ENCODE measurements around the gene GALNT10. TPM values are rescaled to one million over a fixed set of nuclear protein-coding genes. Genes with fewer than 3 reads are reported as not detected.

The GALNT10 gene
- total and polyA plus RNA-seq, 12 donors: 3.1 to 19.0 (median 11.7) TPM

DNA sequence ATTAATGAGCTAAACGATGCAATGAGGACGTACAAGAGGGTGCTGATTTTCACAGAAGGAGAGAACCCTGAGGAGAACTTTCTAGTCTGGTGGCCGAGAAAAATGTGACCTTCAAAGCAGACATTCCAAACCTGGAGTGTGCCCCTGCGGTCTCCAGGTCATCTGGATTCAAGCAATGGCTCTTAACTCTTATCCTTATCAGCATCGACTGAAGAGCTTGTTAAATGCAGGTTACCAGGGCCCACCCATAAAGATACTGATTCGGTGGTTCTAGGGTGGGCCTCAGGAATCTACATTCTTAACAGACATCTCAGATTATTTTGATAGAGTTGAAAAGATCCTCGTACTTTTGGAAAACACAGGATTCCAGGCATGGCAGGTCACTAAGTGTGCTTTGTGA, 151.7 kb downstream of the GALNT10 start:
- Histone ChIP-seq H3K27me3 (no peaks in the 10 kb centered on the region), H3K4me3 (no peak overlapping the region), H3K36me3 (peaks cover 0 to 12% (median 0%) of the 10 kb centered on the region in 9 donors), H3K9me3 (no peaks in the 10 kb centered on the region), H3K27ac (no peak overlapping the region), H3K4me1 (peaks cover 0 to 23% (median 2%) of the 10 kb centered on the region in 9 donors)
- WGBS, 2 donors: 77 to 79% methylated on average over 7 of the region's 7 CpGs
- TF ChIP-seq, protein P1, sequence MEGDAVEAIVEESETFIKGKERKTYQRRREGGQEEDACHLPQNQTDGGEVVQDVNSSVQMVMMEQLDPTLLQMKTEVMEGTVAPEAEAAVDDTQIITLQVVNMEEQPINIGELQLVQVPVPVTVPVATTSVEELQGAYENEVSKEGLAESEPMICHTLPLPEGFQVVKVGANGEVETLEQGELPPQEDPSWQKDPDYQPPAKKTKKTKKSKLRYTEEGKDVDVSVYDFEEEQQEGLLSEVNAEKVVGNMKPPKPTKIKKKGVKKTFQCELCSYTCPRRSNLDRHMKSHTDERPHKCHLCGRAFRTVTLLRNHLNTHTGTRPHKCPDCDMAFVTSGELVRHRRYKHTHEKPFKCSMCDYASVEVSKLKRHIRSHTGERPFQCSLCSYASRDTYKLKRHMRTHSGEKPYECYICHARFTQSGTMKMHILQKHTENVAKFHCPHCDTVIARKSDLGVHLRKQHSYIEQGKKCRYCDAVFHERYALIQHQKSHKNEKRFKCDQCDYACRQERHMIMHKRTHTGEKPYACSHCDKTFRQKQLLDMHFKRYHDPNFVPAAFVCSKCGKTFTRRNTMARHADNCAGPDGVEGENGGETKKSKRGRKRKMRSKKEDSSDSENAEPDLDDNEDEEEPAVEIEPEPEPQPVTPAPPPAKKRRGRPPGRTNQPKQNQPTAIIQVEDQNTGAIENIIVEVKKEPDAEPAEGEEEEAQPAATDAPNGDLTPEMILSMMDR (IDR thresholded peaks at IDR 0.05): no peak
- intact Hi-C loops (cut with DNase I): no loop called here
- no peak for DNase-seq
- no peak for ATAC-seq

DNA sequence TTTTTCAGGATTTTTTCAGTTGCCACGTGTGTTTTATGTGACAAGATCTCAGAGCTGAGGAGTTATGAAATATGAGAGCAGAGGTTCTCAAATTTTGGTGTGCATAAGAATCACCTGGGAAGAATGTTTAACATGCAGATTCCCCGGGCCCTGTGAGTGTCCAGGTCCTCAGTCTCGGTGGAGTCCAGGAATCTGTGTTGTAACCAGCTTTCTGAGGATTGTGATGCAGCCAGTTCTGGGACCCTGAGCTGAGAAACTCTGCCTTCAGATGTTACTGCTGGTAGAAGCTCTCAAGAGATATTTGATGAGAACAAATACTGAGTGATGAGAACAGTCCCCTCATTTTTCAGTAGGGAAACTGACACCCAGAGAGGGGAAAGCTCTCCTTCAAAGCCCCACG, 152.4 kb downstream of the GALNT10 start:
- intact Hi-C loops (cut with DNase I): no loop called here
- Histone ChIP-seq H3K27ac (no peak overlapping the region), H3K9me3 (no peaks in the 10 kb centered on the region), H3K36me3 (peaks cover 0 to 5% (median 0%) of the 10 kb centered on the region in 9 donors), H3K4me3 (no peak overlapping the region), H3K27me3 (no peaks in the 10 kb centered on the region), H3K4me1 (peaks cover 0 to 23% (median 2%) of the 10 kb centered on the region in 9 donors)
- no peak for ATAC-seq
- no peak for DNase-seq
- 82 to 83% methylated on average over 4 of the region's 4 CpGs for WGBS, 2 donors
- TF ChIP-seq, protein P1 (IDR thresholded peaks at IDR 0.05): no peak

DNA sequence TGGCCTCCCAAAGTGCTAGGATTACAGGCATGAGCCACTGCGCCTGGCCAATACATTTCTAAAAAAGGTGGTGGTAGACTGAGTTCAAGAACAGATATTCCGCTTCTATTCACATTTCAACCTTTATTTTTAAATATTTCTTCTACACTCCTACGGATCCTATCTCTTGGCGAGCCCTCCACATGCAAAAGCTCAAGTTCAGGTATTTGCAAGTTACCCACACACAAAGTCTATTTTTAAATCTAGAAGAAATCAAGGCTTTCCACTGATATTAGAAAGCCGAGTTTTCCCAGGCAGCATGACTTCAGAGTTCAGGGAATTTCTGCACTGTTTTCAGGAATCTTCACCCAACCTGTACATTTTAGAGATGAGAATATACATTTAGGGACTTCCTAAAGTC, 153.9 kb downstream of the GALNT10 start:
- no peak overlapping the region for H3K27ac ChIP-seq
- H3K4me3 ChIP-seq: no peak overlapping the region
- ATAC-seq: no peak
- no peak for DNase-seq
- no peaks in the 10 kb centered on the region for H3K9me3 ChIP-seq
- no peaks in the 10 kb centered on the region for H3K36me3 ChIP-seq
- intact Hi-C loops (cut with DNase I): no loop called here
- TF ChIP-seq, protein P1 (IDR thresholded peaks at IDR 0.05): no peak
- H3K27me3 ChIP-seq: no peaks in the 10 kb centered on the region
- 95 to 97% methylated on average over 5 of the region's 5 CpGs for WGBS, 2 donors
- H3K4me1 ChIP-seq: peaks cover 0 to 22% (median 2%) of the 10 kb centered on the region in 9 donors

DNA sequence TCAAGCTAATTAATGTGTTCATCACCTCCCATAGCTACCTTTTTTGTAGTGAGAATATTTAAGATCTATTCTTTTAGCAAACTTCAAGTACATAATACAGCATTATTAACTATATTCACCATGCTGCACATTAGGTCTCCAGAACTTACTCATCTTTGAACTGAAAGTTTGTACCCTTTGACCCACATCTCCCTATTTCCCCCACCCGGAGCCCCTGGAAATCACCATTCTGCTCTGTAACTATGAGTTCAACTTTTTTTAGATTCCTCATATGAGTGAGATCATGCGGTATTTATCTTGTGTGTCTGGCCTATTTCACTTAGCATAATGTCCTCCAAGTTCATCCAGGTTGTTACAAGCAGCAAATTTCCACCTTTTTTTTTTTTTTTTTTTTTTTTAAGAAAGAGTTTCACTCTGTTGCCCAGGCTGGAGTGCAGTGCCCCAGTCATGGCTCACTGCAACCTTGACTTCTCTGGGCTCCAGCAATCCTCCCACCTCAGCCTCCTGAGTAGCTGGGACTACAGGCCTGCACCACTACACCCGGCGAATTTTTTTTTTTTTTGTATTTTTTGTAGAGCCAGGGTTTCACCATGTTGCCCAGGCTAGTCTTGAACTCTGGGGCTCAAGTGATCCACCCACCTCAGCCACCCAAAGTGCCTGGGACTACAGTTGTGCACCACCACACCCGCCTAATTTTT, 154.9 kb downstream of the GALNT10 start:
- WGBS, 2 donors: 85 to 90% methylated on average over 5 of the region's 5 CpGs
- H3K4me1 ChIP-seq: peaks cover 0 to 13% (median 2%) of the 10 kb centered on the region in 9 donors
- no peaks in the 10 kb centered on the region for H3K27me3 ChIP-seq
- ATAC-seq (no peak), DNase-seq (no peak)
- no peak overlapping the region for H3K4me3 ChIP-seq
- TF ChIP-seq, protein P1 (IDR thresholded peaks at IDR 0.05): no peak
- no peaks in the 10 kb centered on the region for H3K9me3 ChIP-seq
- H3K27ac ChIP-seq: no peak overlapping the region
- intact Hi-C loops (cut with DNase I): no loop called here
- no peaks in the 10 kb centered on the region for H3K36me3 ChIP-seq

Measured in heart right ventricle (tissue), 16 donors.